ENCODE results near the gene C11orf65.

Gene C11orf65

GRCh38 chr11:108508653-108509593 lies 41.6 kb upstream of the C11orf65 start:
- Histone ChIP-seq H3K79me2 (ENCODE audit: low read length) (no peaks in the 10 kb centered on the region), H3K4me2 (ENCODE audit: low read depth, low read length) (no peak overlapping the region), H2AFZ (ENCODE audit: low read length) (no peak overlapping the region), H3F3A (ENCODE audit: insufficient read depth, low read length) (no peaks in the 10 kb centered on the region), H3K9me2 (replicated peaks; ENCODE audit: insufficient read depth, low read length) (no peaks in the 10 kb centered on the region), H3K27me3 (replicated peaks; ENCODE audit: insufficient read depth, low read length) (no peaks in the 10 kb centered on the region), H3K9me3 (replicated peaks; ENCODE audit: insufficient read depth, low read length) (no peaks in the 10 kb centered on the region), H4K20me1 (ENCODE audit: insufficient read depth, low read length) (no peaks in the 10 kb centered on the region), H3K36me3 (replicated peaks; ENCODE audit: insufficient read depth, low read length) (no peaks in the 10 kb centered on the region), H3K27ac (ENCODE audit: low read length) (no peak overlapping the region), H3K4me3 (ENCODE audit: low read length) (no peak overlapping the region), H3K4me1 (ENCODE audit: low read length) (no peaks in the 10 kb centered on the region), H3K9ac (ENCODE audit: low read length) (no peak overlapping the region)
- DNase-seq: no peak
- no peak for TF ChIP-seq EZH2phosphoT487 (IDR thresholded peaks at IDR 0.05; ENCODE audit: low read length)
- no peak for TF ChIP-seq CTCF (IDR thresholded peaks at IDR 0.05; ENCODE audit: low read length)

GRCh38 chr11:108501396-108501795 lies 34.1 kb upstream of the C11orf65 start:
- no peaks in the 10 kb centered on the region; the same call in 1 of the 2 replicates for H3F3A ChIP-seq (ENCODE audit: insufficient read depth, low read length)
- H3K4me3 ChIP-seq (ENCODE audit: low read length): no peak overlapping the region
- H3K4me2 ChIP-seq (ENCODE audit: low read depth, low read length): no peak overlapping the region
- no peaks in the 10 kb centered on the region for H4K20me1 ChIP-seq (ENCODE audit: insufficient read depth, low read length)
- H3K4me1 ChIP-seq (ENCODE audit: low read length): no peaks in the 10 kb centered on the region
- no peaks in the 10 kb centered on the region for H3K79me2 ChIP-seq (ENCODE audit: low read length)
- no peaks in the 10 kb centered on the region for H3K9me2 ChIP-seq (replicated peaks; ENCODE audit: insufficient read depth, low read length)
- no peaks in the 10 kb centered on the region for H3K9me3 ChIP-seq (replicated peaks; ENCODE audit: insufficient read depth, low read length)
- no peaks in the 10 kb centered on the region for H3K27me3 ChIP-seq (replicated peaks; ENCODE audit: insufficient read depth, low read length)
- TF ChIP-seq EZH2phosphoT487 (IDR thresholded peaks at IDR 0.05; ENCODE audit: low read length): no peak
- no peak for TF ChIP-seq CTCF (IDR thresholded peaks at IDR 0.05; ENCODE audit: low read length)
- TF ChIP-seq EZH2 (optimal IDR thresholded peaks at IDR 0.05; ENCODE audit: low read depth, low read length): no peak
- DNase-seq: no peak
- no peak overlapping the region for H3K9ac ChIP-seq (ENCODE audit: low read length)
- H3K27ac ChIP-seq (ENCODE audit: low read length): no peak overlapping the region
- H3K36me3 ChIP-seq (replicated peaks; ENCODE audit: insufficient read depth, low read length): no peaks in the 10 kb centered on the region
- no peak overlapping the region for H2AFZ ChIP-seq (ENCODE audit: low read length)

- H3K9me2 ChIP-seq (replicated peaks; ENCODE audit: insufficient read depth, low read length): no peaks in the 10 kb centered on the region
- H3K9me3 ChIP-seq (replicated peaks; ENCODE audit: insufficient read depth, low read length): no peaks in the 10 kb centered on the region
- TF ChIP-seq EZH2phosphoT487 (IDR thresholded peaks at IDR 0.05; ENCODE audit: low read length): no peak
- no peak for TF ChIP-seq EZH2 (optimal IDR thresholded peaks at IDR 0.05; ENCODE audit: low read depth, low read length)
- TF ChIP-seq CTCF (IDR thresholded peaks at IDR 0.05; ENCODE audit: low read length): no peak
- no peaks in the 10 kb centered on the region for H3K36me3 ChIP-seq (replicated peaks; ENCODE audit: insufficient read depth, low read length)
- H2AFZ ChIP-seq (ENCODE audit: low read length): no peak overlapping the region
- H3K4me2 ChIP-seq (ENCODE audit: low read depth, low read length): no peak overlapping the region
- no peak overlapping the region for H3K27ac ChIP-seq (ENCODE audit: low read length)
- DNase-seq: no peak
- H3K9ac ChIP-seq (ENCODE audit: low read length): no peak overlapping the region
- no peaks in the 10 kb centered on the region; the same call in 1 of the 2 replicates for H3F3A ChIP-seq (ENCODE audit: insufficient read depth, low read length)
- no peaks in the 10 kb centered on the region for H3K79me2 ChIP-seq (ENCODE audit: low read length)
- no peak overlapping the region for H3K4me3 ChIP-seq (ENCODE audit: low read length)
- no peaks in the 10 kb centered on the region for H3K4me1 ChIP-seq (ENCODE audit: low read length)
- no peaks in the 10 kb centered on the region for H4K20me1 ChIP-seq (ENCODE audit: insufficient read depth, low read length)
- H3K27me3 ChIP-seq (replicated peaks; ENCODE audit: insufficient read depth, low read length): no peaks in the 10 kb centered on the region
Measured at GRCh38 chr11:108500721-108501120, 33.4 kb upstream of the C11orf65 start.
